Peyer's patch (tissue), 4 donors: ENCODE results near the gene ANKRD44.

Experiments used
- POLR2A ChIP-seq, 2 donors: fragments of 450-650 bp; IDR thresholded peaks; one replicate each; pipeline ENCODE4 v1.5.1; 2017; ENCODE audit warnings: antibody characterized with exemption in 2 of 2, mild to moderate bottlenecking in 2 of 2, moderate library complexity in 2 of 2
- TF ChIP-seq, protein P1 (sequence below), 6 experiments: fragments of 450-650 bp in 4 of 6; fragments of 200-600 bp in 2 of 6; sonication (generic) in 1 of 6; IDR thresholded peaks; one replicate each; pipeline ENCODE4 v1.5.1; 2017 to 2019; ENCODE audit warnings: antibody characterized with exemption in 6 of 6, mild to moderate bottlenecking in 3 of 6, moderate library complexity in 1 of 6

DNA sequence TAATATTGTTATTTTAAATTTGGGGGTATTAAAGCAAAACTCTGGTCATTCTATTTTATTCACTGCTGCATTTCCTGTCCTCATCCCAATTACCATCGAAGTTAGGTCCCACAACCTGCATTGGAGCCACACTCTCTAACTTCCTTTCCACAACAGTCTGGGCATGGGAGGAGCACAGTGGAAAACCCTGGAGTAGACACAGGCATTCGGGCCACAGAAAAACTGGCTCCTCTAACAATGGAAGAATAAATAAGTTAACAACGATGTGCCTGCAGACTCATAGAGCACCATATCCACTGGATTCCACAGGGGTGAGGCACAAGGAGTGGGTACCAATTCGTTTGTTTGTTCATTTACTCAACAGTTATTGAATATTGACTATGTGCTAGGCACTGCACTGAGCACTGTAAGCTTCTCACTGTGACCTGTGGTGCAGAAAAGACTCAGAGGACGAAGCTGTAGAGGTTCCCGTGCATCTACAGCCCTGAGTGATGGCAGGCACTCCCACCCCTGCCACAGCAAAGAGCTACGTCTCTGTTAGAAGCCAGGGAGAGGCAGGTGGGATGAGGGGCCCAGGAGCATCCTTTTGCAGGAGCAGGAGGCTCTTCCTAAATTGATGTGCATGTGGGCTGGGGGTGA lies 229.9 kb downstream of the ANKRD44 start:
- TF ChIP-seq, protein P1, sequence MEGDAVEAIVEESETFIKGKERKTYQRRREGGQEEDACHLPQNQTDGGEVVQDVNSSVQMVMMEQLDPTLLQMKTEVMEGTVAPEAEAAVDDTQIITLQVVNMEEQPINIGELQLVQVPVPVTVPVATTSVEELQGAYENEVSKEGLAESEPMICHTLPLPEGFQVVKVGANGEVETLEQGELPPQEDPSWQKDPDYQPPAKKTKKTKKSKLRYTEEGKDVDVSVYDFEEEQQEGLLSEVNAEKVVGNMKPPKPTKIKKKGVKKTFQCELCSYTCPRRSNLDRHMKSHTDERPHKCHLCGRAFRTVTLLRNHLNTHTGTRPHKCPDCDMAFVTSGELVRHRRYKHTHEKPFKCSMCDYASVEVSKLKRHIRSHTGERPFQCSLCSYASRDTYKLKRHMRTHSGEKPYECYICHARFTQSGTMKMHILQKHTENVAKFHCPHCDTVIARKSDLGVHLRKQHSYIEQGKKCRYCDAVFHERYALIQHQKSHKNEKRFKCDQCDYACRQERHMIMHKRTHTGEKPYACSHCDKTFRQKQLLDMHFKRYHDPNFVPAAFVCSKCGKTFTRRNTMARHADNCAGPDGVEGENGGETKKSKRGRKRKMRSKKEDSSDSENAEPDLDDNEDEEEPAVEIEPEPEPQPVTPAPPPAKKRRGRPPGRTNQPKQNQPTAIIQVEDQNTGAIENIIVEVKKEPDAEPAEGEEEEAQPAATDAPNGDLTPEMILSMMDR (IDR thresholded peaks at IDR 0.05): no peak
- no peak for TF ChIP-seq POLR2A (IDR thresholded peaks at IDR 0.05)
